Activated T-cell treated with anti-CD3 and anti-CD28 coated beads, Interleukin-2, amount 50 U/mL, for 24 hours (primary cell): Measurements from ENCODE around the gene CACNA1C.

Experiments used
- DNase-seq: peaks from one replicate; pipeline ENCODE4 v3.0.0-alpha.2; 2020
- H3K27ac Mint-ChIP-seq: 2 replicates; pipeline ENCODE4 v1.8.0; 2020; ENCODE audit warnings: mild to moderate bottlenecking, mixed read lengths
- H3K27me3 Mint-ChIP-seq: 2 replicates; pipeline ENCODE4 v1.8.0; 2020; ENCODE audit warnings: mixed read lengths
- H3K36me3 Mint-ChIP-seq: 2 replicates; pipeline ENCODE4 v1.8.0; 2020; ENCODE audit warnings: low read depth, mixed read lengths
- H3K4me1 Mint-ChIP-seq: 2 replicates; pipeline ENCODE4 v1.8.0; 2020; ENCODE audit warnings: low read depth, mixed read lengths
- H3K4me3 Mint-ChIP-seq: 2 replicates; pipeline ENCODE4 v1.8.0; 2020; ENCODE audit warnings: mild to moderate bottlenecking, moderate library complexity, mixed read lengths
- H3K9me3 Mint-ChIP-seq: 2 replicates; pipeline ENCODE4 v1.8.0; 2020; ENCODE audit warnings: mixed read lengths

CACNA1C gene

DNA sequence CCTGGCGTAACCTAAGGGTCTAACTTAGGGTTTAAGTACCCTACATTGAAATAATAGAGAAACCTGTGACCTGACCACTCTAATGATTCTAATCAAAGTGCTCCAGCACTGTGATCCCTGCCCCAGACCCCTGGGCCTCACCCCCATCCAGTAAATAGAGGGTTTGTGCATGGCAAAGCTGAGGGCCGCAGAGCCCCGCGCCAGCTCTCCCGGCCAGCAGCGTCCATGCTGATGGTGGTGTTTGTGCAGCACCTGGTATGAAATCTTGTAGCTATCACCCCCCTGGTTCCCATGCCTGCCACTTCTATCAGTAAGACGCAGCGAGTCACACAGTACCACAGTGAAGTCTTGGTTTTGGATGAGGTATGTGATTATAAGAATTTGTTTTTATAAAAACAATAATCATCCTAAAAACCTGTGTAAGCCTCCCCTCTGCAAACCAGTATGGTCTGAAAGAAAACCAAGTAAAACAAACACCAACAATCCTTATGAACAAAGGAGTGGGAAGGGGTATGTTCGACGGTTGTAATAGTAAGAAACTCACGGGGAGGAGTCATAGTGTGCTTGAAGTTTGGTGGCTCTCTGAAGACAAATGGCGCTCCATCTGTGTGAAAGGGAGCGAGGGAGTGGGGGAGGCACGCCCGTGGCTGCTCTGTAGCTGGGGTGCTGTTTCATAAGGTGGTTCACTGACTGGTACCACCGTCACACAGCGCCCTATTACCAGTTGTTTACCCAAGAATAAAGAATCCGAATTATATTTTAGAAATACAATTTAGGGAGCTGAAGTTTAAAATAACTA lies 156.2 kb downstream of the CACNA1C start:
- no peaks in the 10 kb centered on the region for H3K4me1 Mint-ChIP-seq
- H3K4me3 Mint-ChIP-seq = no peak overlapping the region
- H3K9me3 Mint-ChIP-seq = no peaks in the 10 kb centered on the region
- no peak overlapping the region for H3K27ac Mint-ChIP-seq
- no peak for DNase-seq
- no peaks in the 10 kb centered on the region for H3K36me3 Mint-ChIP-seq
- H3K27me3 Mint-ChIP-seq = peaks cover 7% of the 10 kb centered on the region

DNA sequence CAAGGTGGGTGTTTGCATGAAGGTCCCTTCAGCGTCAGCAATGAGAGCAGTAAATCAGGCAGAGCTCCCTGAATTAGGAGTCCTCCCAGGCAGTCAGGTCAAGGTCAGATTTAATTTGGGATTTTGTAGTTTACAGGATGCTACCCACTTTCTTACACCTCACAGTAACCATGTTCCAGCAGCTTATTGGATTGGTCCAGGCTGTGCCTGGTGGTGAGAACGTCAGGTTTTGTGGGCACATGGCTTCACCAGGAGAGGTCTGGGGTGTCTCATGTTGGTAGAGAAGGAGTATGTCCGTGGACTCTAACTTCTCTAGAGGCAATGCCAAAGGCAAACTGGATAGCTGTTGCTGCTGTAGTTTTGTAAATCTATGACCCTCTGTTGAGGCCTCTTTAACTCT lies 158.3 kb downstream of the CACNA1C start:
- H3K27me3 Mint-ChIP-seq = peaks cover 8% of the 10 kb centered on the region
- no peaks in the 10 kb centered on the region for H3K36me3 Mint-ChIP-seq
- H3K4me1 Mint-ChIP-seq = no peaks in the 10 kb centered on the region
- no peak for DNase-seq
- H3K27ac Mint-ChIP-seq = no peak overlapping the region
- no peaks in the 10 kb centered on the region for H3K9me3 Mint-ChIP-seq
- H3K4me3 Mint-ChIP-seq = no peak overlapping the region

DNA sequence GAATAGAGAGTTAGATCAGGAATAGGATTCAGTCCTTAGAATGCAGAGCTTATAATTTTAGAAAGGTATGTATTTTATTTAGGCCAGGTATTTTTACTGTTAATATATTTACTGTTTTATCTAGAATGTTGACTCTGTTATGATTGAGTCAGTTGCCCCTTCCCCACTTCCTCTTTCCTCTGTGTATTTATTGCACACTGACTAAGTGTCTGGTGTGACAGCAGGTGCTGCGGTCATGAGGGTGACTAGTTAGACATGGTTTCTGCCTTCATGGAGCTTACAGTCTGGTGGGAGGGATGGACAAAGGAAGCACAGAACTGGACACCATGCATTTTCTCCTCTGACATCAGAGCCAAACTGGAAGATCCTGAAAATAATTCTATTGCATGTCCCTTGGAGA lies 159.8 kb downstream of the CACNA1C start:
- Mint-ChIP-seq H3K4me1 (no peaks in the 10 kb centered on the region), H3K4me3 (no peak overlapping the region), H3K27me3 (peaks cover 9% of the 10 kb centered on the region)

DNA sequence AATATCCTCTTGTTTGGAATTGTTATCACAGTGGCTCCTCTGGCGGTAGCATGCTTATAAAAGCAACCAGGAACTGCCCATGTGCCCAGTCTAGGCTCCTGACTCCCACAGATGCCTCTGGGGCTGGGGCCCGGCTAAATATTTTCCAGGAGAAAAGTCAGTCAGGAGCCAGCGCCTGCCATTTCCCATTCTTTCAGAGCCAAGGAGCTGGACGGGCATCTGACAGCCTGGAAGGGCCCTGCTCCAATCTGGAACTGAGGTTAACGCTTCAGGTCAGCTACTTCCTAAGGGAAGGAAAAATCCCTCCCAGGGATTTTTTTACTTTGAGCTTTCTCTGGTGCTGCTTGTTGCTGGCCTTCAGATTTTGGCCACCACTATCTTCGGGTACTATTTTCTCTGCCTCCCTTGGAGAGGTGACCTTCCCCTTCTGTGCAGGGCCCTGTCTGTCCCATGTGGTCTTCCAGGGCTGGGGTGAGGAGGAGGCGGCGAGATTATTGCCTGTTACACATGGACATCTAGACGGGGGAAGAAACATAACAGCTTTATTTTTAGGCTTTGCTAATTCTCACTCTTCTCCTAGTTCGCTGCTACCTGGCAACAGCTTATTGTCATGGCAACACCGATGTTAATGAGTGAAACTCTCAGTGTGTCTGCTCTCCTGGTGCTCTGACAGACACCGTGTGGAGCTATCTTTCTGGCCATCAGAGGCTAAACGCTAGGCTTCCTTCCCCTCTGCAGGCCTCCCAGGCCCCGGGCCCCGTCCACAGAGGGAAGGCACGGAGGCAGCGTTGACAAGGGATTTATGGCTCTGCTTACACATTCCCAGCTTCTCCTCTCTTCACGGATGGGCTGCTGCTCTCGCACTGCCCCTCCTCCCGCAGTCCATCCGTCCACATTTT lies 160.4 kb downstream of the CACNA1C start:
- no peak overlapping the region for H3K27ac Mint-ChIP-seq
- no peak overlapping the region for H3K4me3 Mint-ChIP-seq
- DNase-seq = no peak
- H3K27me3 Mint-ChIP-seq = peaks cover 12% of the 10 kb centered on the region
- no peaks in the 10 kb centered on the region for H3K36me3 Mint-ChIP-seq
- no peaks in the 10 kb centered on the region for H3K4me1 Mint-ChIP-seq
- H3K9me3 Mint-ChIP-seq = no peaks in the 10 kb centered on the region

More for the DNA sequence above, 159.8 kb downstream of the CACNA1C start:
- no peaks in the 10 kb centered on the region for H3K36me3 Mint-ChIP-seq
- H3K9me3 Mint-ChIP-seq = no peaks in the 10 kb centered on the region
- DNase-seq = no peak
- no peak overlapping the region for H3K27ac Mint-ChIP-seq

DNA sequence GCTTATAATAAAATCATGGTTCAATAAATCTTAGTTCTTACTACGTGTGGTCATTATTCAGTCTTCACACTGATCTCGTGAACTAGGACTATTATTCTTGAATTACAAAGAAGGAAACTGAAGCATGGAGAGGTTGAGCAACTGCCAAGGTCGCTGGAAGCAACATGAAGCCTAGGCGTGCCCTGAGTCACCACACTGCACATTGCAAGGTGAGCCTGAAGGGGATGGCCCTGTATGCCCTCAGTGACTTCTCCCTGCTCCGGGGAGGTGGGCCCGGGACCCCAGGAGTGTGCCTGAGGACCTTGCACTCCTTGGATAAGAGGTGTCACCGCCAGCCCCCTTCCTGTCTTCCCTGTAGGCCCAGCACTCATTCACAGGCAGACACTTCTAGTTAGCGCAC lies 161.6 kb downstream of the CACNA1C start:
- Mint-ChIP-seq H3K36me3 (no peaks in the 10 kb centered on the region), H3K9me3 (no peaks in the 10 kb centered on the region), H3K27ac (no peak overlapping the region), H3K4me1 (no peaks in the 10 kb centered on the region), H3K27me3 (peaks cover 17% of the 10 kb centered on the region), H3K4me3 (no peak overlapping the region)
- DNase-seq = no peak

DNA sequence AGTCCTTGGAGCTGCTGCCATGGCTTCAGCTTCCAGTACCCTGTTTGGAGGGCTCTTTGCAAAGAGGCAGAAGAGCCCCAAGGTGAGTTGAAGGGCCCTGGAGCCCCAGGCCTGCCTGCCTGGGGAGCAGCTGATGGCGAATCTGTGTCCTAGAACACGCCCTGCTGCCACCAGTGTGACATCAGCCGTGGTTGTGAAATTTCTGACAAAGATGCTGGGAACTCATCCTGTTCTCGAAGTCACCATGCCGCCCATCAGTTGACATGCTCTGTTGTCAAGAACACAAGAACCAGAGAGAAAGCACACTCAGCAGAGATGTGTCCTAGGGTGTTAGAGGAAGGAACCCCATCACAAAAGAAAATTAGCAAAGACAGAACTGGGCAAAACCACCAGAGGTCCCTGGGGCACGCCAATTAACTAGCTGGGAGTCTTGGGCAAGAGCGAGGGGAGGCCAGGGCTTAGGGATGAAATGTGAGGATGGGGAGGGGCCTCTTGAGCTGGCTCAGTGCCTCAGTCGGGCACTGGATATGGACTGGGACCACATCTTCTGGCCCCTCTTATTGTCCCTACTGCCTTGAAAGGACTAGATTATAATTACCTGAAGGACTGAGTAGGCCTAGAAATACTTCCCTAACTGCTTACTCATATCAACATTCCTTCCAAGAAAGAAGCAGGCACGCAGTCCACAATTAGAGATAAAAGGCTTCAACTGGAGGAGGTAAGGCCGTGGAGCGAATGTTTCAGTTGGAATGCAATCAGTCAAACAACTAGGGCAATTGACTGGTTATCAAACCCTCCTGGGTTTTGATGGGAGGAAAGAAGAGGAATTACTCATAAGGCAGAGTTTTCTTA lies 163.1 kb downstream of the CACNA1C start:
- H3K4me1 Mint-ChIP-seq = no peaks in the 10 kb centered on the region
- no peak for DNase-seq
- H3K27me3 Mint-ChIP-seq = peaks cover 17% of the 10 kb centered on the region
- no peaks in the 10 kb centered on the region for H3K36me3 Mint-ChIP-seq
- no peaks in the 10 kb centered on the region for H3K9me3 Mint-ChIP-seq
- H3K27ac Mint-ChIP-seq = no peak overlapping the region
- H3K4me3 Mint-ChIP-seq = no peak overlapping the region

DNA sequence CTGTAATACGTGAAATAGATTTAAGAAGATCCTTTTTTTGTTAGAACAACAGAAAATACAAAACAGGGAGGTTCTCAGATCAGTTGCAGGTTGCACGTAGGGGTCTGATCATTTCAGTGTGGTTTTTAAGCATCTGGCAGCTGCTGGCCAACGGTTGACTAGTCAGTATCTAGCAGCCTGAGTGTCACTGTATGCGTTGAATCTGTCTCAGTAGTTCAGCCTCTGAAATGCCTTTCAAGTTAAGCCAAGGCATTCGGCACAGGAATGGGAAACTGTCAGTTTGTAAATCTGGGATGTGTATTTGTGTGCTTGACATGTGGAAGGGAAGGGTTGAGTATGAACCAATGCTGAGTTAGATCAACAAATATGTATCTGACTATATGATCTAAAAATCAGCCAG lies 165.9 kb downstream of the CACNA1C start:
- H3K36me3 Mint-ChIP-seq = no peaks in the 10 kb centered on the region
- H3K4me1 Mint-ChIP-seq = no peaks in the 10 kb centered on the region
- no peak for DNase-seq
- peaks cover 14% of the 10 kb centered on the region for H3K27me3 Mint-ChIP-seq
- no peaks in the 10 kb centered on the region for H3K9me3 Mint-ChIP-seq
- no peak overlapping the region for H3K4me3 Mint-ChIP-seq
- H3K27ac Mint-ChIP-seq = no peak overlapping the region

DNA sequence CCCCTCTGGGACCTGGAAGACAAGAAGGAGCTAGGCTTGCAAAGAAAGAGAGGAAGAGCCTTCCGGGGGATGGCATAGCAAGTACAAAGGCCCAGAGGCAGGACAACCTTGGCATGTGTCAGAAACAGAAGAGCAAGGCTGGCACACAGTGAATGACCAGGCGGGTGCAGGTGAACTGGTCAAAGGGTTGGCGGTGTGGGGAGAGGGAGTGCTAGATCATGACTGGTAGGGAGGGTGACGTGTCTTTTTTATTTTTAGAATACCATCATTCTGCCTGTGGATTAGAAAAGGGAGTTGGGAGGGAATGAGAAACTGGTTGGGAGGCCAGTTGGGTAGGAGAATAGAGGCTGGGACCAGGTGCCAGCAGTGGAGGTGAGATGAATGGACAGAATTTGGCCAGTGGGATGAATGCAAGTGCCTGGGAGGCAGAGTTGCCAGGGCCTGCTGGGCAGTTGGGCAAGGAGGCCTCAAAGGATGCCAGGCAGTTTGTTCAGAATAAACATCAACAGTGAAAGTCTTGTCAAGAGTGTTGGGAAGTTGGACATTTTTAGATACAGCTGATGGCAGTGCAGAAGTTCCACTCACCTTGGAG lies 168.3 kb downstream of the CACNA1C start:
- Mint-ChIP-seq H3K36me3 (no peaks in the 10 kb centered on the region), H3K4me1 (no peaks in the 10 kb centered on the region), H3K9me3 (no peaks in the 10 kb centered on the region), H3K4me3 (no peak overlapping the region), H3K27ac (no peak overlapping the region), H3K27me3 (peaks cover 10% of the 10 kb centered on the region)
- DNase-seq = no peak

DNA sequence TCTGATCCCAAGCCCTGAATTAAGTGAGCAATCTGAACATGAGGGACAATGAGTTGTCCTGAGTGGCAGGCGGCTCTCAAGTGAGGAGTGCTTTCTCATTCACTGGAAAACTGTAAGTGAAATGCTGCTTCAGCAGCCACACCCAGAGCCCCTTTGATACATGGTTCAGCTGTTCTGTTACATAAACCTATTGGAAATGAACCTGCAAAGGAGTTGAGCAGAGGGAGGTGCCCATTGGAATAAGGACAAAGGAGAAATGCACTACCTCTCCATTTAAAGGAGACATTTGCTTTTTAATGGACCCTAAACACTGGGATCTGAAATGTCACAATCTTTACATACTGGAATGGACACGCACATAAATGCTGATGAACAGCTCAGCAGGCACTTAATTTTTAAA lies 169.9 kb downstream of the CACNA1C start:
- no peaks in the 10 kb centered on the region for H3K36me3 Mint-ChIP-seq
- peaks cover 14% of the 10 kb centered on the region for H3K27me3 Mint-ChIP-seq
- no peaks in the 10 kb centered on the region for H3K4me1 Mint-ChIP-seq
- H3K27ac Mint-ChIP-seq = no peak overlapping the region
- no peaks in the 10 kb centered on the region for H3K9me3 Mint-ChIP-seq
- DNase-seq = no peak
- no peak overlapping the region for H3K4me3 Mint-ChIP-seq

DNA sequence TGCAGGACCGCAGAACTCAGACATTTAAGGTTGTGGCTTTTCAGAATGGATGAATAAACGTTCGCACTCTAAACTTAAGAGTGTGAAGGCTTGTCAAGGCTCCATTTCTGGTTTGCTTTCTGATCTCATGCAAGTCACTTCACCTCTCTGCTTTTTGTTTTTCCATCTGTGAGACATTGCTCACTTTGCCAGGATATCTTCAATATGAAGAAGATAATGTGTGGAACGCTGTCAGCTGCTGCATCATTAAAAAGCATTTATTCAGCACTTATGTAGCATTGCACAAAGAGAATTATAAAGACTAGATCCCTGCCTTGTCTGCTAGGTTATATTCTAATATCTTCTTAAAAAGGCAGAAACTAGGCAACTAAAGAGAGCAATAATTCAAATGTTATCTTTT lies 172.2 kb downstream of the CACNA1C start:
- no peak for DNase-seq
- Mint-ChIP-seq H3K9me3 (no peaks in the 10 kb centered on the region), H3K4me3 (no peak overlapping the region), H3K27me3 (peaks cover 24% of the 10 kb centered on the region), H3K4me1 (no peaks in the 10 kb centered on the region), H3K36me3 (no peaks in the 10 kb centered on the region), H3K27ac (no peak overlapping the region)

DNA sequence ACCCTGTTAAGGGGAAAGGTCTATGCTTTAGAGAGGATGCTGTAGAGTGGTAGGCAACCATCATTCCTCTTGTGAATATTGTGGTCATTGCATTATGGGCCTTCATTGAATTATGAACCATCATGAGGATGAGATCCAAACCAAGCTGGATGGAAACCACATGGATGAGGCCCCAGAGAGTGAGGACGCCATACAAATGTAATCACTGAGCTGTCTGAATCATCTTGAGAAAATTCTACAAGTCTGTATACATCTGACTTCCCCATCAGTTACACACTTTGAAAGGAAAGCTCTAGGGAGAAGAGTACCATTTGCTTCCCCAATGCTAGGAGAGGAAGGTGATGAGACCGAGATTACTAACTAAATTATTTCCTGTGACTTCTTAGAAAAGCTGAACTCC lies 172.9 kb downstream of the CACNA1C start:
- Mint-ChIP-seq H3K27me3 (peaks cover 27% of the 10 kb centered on the region), H3K27ac (no peak overlapping the region), H3K9me3 (no peaks in the 10 kb centered on the region), H3K4me3 (no peak overlapping the region), H3K36me3 (no peaks in the 10 kb centered on the region), H3K4me1 (no peaks in the 10 kb centered on the region)
- no peak for DNase-seq

DNA sequence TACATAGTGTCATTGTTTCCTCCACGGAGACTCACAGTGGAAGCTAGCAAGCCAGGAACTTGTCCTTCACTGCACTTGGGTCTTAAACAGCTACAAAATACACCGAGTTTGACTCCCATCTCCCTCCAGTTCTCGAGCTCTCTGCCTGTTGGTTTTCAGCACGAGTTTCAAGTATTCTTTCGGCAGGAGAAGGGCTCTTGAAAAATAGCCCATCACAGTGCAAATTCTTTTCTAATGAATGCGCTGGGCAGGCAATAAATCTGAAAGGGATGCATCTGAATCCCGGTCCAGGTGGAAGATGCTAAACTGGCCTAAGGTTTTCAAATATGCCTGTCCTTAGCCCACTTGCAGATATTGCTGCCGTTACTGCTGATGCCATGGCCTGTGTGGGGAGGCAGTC lies 173.9 kb downstream of the CACNA1C start:
- H3K4me3 Mint-ChIP-seq = no peak overlapping the region
- H3K4me1 Mint-ChIP-seq = no peaks in the 10 kb centered on the region
- H3K27me3 Mint-ChIP-seq = peaks cover 28% of the 10 kb centered on the region
- no peaks in the 10 kb centered on the region for H3K36me3 Mint-ChIP-seq
- no peaks in the 10 kb centered on the region for H3K9me3 Mint-ChIP-seq
- DNase-seq = no peak
- no peak overlapping the region for H3K27ac Mint-ChIP-seq

DNA sequence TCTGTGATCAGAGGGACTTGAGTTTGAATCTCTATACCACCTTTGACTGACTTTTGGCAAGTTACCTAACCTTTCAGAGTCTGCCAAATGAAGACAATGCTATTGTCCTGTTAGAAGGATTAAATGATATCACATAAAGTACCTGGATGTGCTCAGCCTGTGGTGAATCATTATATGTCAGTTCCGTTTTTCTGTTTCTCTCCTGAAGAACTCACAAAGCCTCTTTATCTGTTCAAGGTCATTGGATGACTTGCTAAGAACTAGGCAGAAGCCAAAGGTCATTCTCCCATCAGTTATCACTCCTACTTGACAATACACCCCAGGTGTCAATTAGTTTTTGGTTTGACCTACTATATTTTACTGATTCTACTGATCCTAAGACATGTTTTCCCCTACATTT lies 174.6 kb downstream of the CACNA1C start:
- DNase-seq = no peak
- Mint-ChIP-seq H3K4me3 (no peak overlapping the region), H3K4me1 (no peaks in the 10 kb centered on the region), H3K27ac (no peak overlapping the region), H3K36me3 (no peaks in the 10 kb centered on the region), H3K9me3 (no peaks in the 10 kb centered on the region), H3K27me3 (peaks cover 33% of the 10 kb centered on the region)

DNA sequence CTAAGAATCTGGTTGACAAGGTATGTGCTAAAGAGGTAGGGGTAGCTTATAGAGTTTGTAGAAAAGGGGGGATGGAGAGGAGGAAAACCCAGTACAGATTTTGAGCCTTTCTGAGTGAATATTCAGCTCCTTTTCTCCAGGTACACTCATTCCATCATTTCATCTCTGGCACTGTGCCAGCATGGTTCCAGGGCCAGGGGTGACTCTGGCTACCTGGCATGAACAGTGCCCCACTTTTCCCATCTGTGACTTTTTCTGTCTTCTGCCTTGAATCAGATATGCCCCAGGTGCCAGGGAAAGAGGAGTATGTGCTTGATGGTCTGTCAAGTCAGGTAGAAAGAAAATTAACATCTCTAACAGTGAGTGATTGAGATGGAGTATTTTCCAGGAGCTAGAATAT lies 175.7 kb downstream of the CACNA1C start:
- no peaks in the 10 kb centered on the region for H3K9me3 Mint-ChIP-seq
- no peaks in the 10 kb centered on the region for H3K36me3 Mint-ChIP-seq
- no peak overlapping the region for H3K4me3 Mint-ChIP-seq
- H3K27me3 Mint-ChIP-seq = peaks cover 38% of the 10 kb centered on the region
- no peak overlapping the region for H3K27ac Mint-ChIP-seq
- DNase-seq = no peak
- peaks cover 2% of the 10 kb centered on the region for H3K4me1 Mint-ChIP-seq
